Left cardiac atrium (tissue), 4 donors: ENCODE results near the gene FAM170B. TPM values are rescaled to one million over a fixed set of nuclear protein-coding genes. Genes with fewer than 3 reads are reported as not detected.

Experiments used
- ATAC-seq, 2 donors: fragments of 200-7000 bp; cut with Tn5 transposase; one replicate each; pipeline ENCODE4 v1.9.1; 2020; ENCODE audit warnings: mild to moderate bottlenecking in 2 of 2, moderate library complexity in 2 of 2
- DNase-seq: peaks from one replicate; pipeline ENCODE4 v3.0.0-alpha.2; 2020
- intact Hi-C, 2 donors: fragments of 100-400 bp; cut with DNase I; formaldehyde crosslinking; loops; one replicate each; pipeline versions ENCODE4 v1.14.1 to v1.15.1; 2022 to 2023
- total RNA-seq, 2 donors: library from RNA; stranded (reverse); fragmentation: NEBNext Ultra II Directional; extraction: Animal tissue kit (Norgen Biotek cat#: 25700); gene quantifications; one replicate each; pipeline ENCODE4 v1.2.1, GENCODE V29; 2021
- donor health status: DM: no; HTN: yes; CAD: no.
- donor health status: DM: no; HTN: yes; CAD: no; lungs with severe emphysema.
- donor health status: DM: yes; HTN: yes; CAD: no.
- donor health status: Dilated cardiomyopathy.

FAM170B gene
- total RNA-seq, 2 donors from 2014 or later: not detected

- intact Hi-C loops: no loop called here
- no peak for DNase-seq
- ATAC-seq: no peak
Measured at GRCh38 chr10:49112851-49113250, 21.0 kb downstream of the FAM170B start.

- no peak for ATAC-seq
- no peak for DNase-seq
- intact Hi-C loops: no loop called here
Measured at GRCh38 chr10:49112098-49112497, 21.7 kb downstream of the FAM170B start.

- ATAC-seq: no peak
- DNase-seq: no peak
- intact Hi-C loops: no loop called here
Measured at GRCh38 chr10:49111320-49111698, 22.5 kb downstream of the FAM170B start.

- intact Hi-C loops: no loop called here
- ATAC-seq (no peak), DNase-seq (no peak)
Measured at GRCh38 chr10:49110684-49111319, 23.0 kb downstream of the FAM170B start.

GRCh38 chr10:49109669-49110340 lies 24.0 kb downstream of the FAM170B start:
- peak; percentile 75 for DNase-seq
- intact Hi-C loops: no loop called here
- ATAC-seq: peak; percentile 70 to 81

GRCh38 chr10:49108656-49109055 lies 25.2 kb downstream of the FAM170B start:
- DNase-seq (no peak), ATAC-seq (no peak)
- intact Hi-C loops: no loop called here

GRCh38 chr10:49107887-49108267 lies 25.9 kb downstream of the FAM170B start:
- ATAC-seq: no peak
- intact Hi-C loops: no loop called here
- DNase-seq: no peak

- DNase-seq (no peak), ATAC-seq (no peak)
- intact Hi-C loops: no loop called here
Measured at GRCh38 chr10:49107111-49107886, 26.5 kb downstream of the FAM170B start.

GRCh38 chr10:49106451-49106850 lies 27.4 kb downstream of the FAM170B start:
- ATAC-seq (peak; percentile 38 to 46), DNase-seq (peak; percentile 55)
- intact Hi-C loops: no loop called here

GRCh38 chr10:49105076-49105475 lies 28.7 kb downstream of the FAM170B start:
- intact Hi-C loops: no loop called here
- no peak for DNase-seq
- ATAC-seq: no peak

GRCh38 chr10:49104323-49104722 lies 29.5 kb downstream of the FAM170B start:
- ATAC-seq: peak; percentile 45 to 65
- intact Hi-C loops: no loop called here
- DNase-seq: peak; percentile 49

GRCh38 chr10:49103761-49104160 lies 30.1 kb downstream of the FAM170B start:
- no peak for DNase-seq
- intact Hi-C loops: no loop called here
- ATAC-seq: no peak

GRCh38 chr10:49099046-49099445 lies 34.8 kb downstream of the FAM170B start:
- DNase-seq: no peak
- no peak for ATAC-seq
- intact Hi-C loops: no loop called here

- ATAC-seq (no peak), DNase-seq (no peak)
- intact Hi-C loops: no loop called here
Measured at GRCh38 chr10:49096890-49097445, 36.9 kb downstream of the FAM170B start.

GRCh38 chr10:49094646-49095045 lies 39.2 kb downstream of the FAM170B start:
- intact Hi-C loops: no loop called here
- ATAC-seq (peak; percentile 35 to 38), DNase-seq (peak; percentile 45)

- intact Hi-C loops: no loop called here
- no peak for DNase-seq
- ATAC-seq: no peak
Measured at GRCh38 chr10:49093922-49094321, 39.9 kb downstream of the FAM170B start.

GRCh38 chr10:49092477-49092876 lies 41.3 kb downstream of the FAM170B start:
- no peak for ATAC-seq
- intact Hi-C loops: no loop called here
- DNase-seq: no peak

GRCh38 chr10:49091450-49092210 lies 42.2 kb downstream of the FAM170B start:
- ATAC-seq (no peak), DNase-seq (no peak)
- intact Hi-C loops: no loop called here

GRCh38 chr10:49090696-49091380 lies 43.0 kb downstream of the FAM170B start:
- intact Hi-C loops: no loop called here
- ATAC-seq (peak in 1 of 2 donors; percentile 8), DNase-seq (no peak)
